ENCODE measurements around the gene GTF2A1. TPM values are rescaled to one million over a fixed set of nuclear protein-coding genes. Genes with fewer than 3 reads are reported as not detected.

Gene GTF2A1
- total RNA-seq, 1 experiment from 2014 or later = 35.0 TPM

DNA sequence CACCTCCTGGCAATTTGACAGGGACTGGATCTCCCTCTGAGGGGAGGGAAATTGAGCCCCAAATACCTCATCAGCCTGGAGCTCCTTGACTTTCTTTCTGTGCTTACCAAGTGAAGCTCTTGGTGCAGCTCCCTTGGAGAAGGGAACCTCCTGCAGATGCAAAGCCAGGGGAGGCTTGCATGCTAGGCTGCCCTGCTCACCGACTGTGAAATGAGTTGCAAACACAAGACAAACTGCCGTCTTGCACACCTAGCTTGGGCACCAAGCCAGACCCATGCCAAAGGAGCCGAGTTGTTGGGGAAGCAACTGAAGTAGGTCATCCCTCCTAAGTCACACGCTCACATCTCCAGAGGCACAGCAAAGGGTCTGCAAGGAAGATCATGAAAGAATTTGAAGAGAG, 95.2 kb downstream of the GTF2A1 start:
- Mint-ChIP-seq H3K9me3 (ENCODE audit: unreplicated experiment) (no peaks in the 10 kb centered on the region), H3K27me3 (ENCODE audit: insufficient read depth, unreplicated experiment) (no peaks in the 10 kb centered on the region), H3K27ac (ENCODE audit: low read depth, unreplicated experiment) (no peak overlapping the region), H3K4me1 (ENCODE audit: insufficient read depth, unreplicated experiment) (no peaks in the 10 kb centered on the region), H3K4me3 (ENCODE audit: unreplicated experiment) (no peak overlapping the region), H3K36me3 (ENCODE audit: insufficient read depth, unreplicated experiment) (no peaks in the 10 kb centered on the region)
- POLR2A ChIA-PET = no interaction called here
- no TSS peak for BruUV-seq (replicated peaks)
- TF ChIP-seq CTCF (IDR thresholded peaks at IDR 0.05; ENCODE audit: unreplicated experiment) = no peak
- CTCF ChIA-PET = interaction anchor here (1.4 kb wide), 1 partner anchor 128 kb away, joined by 5 read pairs; no protein-coding TSS in a partner anchor
- no peak for DNase-seq (ENCODE audit: unreplicated experiment)
- intact Hi-C loops (cut with micrococcal nuclease) = no loop called here

Other genes with a start within 250 kb of the GTF2A1 start
- gene STON2, start 179.4 kb upstream of the GTF2A1 start, total RNA-seq (2022) = 20.9 and 23.5 TPM in 2 replicates